GM11168 (cell line): ENCODE data around the gene USP47.

Experiments used
- in situ Hi-C: fragments of 300-500 bp; cut with MboI; formaldehyde crosslinking; loops from one replicate; pipeline ENCODE4 v1.12.0; 2022; ENCODE audit warnings: low sequenced_read_pairs; ENCODE audit not compliant: unreplicated experiment

USP47 gene, protein sequence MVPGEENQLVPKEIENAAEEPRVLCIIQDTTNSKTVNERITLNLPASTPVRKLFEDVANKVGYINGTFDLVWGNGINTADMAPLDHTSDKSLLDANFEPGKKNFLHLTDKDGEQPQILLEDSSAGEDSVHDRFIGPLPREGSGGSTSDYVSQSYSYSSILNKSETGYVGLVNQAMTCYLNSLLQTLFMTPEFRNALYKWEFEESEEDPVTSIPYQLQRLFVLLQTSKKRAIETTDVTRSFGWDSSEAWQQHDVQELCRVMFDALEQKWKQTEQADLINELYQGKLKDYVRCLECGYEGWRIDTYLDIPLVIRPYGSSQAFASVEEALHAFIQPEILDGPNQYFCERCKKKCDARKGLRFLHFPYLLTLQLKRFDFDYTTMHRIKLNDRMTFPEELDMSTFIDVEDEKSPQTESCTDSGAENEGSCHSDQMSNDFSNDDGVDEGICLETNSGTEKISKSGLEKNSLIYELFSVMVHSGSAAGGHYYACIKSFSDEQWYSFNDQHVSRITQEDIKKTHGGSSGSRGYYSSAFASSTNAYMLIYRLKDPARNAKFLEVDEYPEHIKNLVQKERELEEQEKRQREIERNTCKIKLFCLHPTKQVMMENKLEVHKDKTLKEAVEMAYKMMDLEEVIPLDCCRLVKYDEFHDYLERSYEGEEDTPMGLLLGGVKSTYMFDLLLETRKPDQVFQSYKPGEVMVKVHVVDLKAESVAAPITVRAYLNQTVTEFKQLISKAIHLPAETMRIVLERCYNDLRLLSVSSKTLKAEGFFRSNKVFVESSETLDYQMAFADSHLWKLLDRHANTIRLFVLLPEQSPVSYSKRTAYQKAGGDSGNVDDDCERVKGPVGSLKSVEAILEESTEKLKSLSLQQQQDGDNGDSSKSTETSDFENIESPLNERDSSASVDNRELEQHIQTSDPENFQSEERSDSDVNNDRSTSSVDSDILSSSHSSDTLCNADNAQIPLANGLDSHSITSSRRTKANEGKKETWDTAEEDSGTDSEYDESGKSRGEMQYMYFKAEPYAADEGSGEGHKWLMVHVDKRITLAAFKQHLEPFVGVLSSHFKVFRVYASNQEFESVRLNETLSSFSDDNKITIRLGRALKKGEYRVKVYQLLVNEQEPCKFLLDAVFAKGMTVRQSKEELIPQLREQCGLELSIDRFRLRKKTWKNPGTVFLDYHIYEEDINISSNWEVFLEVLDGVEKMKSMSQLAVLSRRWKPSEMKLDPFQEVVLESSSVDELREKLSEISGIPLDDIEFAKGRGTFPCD (N-terminal part only)

DNA sequence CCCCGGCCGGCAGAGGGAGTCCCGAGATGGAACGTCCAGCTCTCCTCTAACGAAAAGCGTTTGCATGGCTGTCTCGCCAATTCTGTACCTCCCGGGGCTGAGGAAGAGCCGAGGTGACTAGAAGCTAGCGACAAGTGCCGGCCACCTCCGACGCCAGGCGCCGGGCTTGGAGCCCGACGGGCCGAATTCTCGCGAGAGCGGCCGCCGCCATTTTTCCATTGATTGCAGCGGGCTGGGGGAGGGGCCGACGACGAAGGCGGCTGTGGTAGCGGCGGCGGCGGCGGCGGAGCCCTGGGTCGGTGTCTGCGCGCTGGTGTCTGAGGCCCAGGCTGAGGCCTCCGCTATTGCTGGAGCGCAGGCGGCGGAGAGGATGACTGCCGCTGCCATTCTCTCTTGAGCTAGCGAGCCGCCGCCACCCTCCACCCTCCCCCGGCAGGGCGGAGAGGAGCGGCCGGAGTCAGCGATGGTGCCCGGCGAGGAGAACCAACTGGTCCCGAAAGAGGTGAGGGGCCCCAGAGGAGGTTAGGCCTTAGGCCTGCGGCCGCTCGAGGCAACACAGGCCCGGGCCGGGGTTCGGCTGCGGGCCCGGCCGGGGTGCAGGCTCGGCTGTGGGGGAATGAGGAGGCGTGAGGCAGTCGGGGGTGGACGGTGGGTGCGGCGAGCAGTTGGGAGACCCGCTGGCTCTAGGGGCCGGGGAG is at the start of gene USP47:
Gene USP47, plus strand, starts transcription at position 250 of the 698 bp plus-strand sequence. Its CDS starts 214 bp downstream, at position 464.
- in situ Hi-C loops = no loop called here

- in situ Hi-C loops = loop anchor here (25.0 kb wide), 1 partner anchor 531 kb away; no protein-coding TSS in a partner anchor
Measured at GRCh38 chr11:11793073-11793472, 48.7 kb upstream of the USP47 start.

DNA sequence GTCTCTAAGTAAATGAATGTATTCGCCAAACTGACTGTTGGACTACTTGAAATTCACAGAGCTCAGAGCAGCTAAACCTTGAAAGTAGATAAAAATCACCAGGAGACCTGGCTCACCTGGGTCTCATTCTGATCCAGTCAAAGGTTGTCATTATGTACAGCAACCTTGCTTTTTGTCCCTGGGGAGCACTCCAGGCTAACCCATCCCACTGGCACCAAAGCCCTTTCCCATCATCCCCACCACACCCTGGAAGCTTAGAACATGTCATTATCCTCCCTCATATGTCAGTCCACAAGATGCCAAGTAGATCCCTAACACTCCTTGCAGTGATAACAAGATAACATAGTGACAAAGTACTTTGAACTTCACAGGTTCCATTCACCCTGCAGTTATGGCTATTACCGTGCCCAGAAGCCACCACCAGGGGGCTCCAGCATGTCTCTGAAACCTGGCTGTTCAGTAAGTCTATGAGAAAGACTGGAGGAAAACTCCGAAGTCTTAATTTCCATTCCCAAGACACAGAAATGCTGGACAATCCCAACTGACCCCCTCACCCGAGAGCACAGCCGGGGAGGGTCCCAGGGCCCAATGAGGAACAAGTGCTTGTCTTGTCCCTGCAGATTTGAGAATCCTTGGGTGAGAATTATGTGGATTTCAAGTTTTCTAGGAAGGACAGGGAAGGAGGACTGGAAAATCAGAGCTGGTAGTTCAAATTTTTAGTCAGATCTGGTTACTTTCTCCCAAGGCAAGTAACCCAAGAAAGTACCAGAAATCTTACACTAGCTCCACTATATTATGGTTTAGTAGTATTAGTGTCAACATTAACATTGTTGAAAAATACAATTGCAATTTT is 43.0 kb upstream of the USP47 start:
- in situ Hi-C loops = loop anchor here (25.0 kb wide), 1 partner anchor 537 kb away; no protein-coding TSS in a partner anchor

DNA sequence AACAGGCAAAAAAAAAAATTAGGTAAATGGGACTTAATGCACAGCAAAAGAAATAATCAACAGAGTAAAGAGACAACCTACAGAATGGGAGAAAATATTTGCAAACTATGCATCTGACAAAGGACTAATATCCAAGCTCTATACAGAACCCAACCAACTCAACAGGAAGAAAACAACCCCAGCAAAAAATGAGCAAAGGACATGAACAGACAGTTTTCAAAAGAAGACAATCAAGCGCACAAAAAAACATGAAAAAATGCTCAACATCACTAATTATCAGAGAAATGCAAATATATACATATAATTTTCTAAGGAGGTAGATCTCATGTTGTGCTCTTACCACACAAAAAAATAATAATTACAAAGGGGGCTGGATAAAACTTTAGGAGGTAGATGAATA is 36.5 kb upstream of the USP47 start:
- in situ Hi-C loops = no loop called here

DNA sequence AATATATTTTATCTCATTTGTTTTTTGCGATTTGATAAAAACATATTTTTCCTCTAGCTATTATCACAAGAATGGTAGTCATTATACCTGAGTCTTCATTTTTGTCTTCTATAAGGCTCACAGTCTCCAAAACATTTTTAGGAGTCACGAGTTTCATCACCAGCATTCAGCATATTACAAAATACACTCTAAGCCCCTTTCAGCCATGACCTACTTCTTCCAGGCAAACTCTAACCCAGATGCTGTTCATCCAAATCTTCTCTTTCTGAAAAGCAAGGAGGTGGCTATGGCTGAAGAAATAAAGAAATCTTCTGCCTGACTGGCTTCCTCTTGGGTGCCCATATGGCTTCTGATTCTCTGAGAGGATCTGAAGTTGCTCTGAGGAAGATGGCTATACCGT is 35.7 kb upstream of the USP47 start:
- in situ Hi-C loops = no loop called here

GRCh38 chr11:11806586-11806985 is 35.2 kb upstream of the USP47 start:
- in situ Hi-C loops = no loop called here

DNA sequence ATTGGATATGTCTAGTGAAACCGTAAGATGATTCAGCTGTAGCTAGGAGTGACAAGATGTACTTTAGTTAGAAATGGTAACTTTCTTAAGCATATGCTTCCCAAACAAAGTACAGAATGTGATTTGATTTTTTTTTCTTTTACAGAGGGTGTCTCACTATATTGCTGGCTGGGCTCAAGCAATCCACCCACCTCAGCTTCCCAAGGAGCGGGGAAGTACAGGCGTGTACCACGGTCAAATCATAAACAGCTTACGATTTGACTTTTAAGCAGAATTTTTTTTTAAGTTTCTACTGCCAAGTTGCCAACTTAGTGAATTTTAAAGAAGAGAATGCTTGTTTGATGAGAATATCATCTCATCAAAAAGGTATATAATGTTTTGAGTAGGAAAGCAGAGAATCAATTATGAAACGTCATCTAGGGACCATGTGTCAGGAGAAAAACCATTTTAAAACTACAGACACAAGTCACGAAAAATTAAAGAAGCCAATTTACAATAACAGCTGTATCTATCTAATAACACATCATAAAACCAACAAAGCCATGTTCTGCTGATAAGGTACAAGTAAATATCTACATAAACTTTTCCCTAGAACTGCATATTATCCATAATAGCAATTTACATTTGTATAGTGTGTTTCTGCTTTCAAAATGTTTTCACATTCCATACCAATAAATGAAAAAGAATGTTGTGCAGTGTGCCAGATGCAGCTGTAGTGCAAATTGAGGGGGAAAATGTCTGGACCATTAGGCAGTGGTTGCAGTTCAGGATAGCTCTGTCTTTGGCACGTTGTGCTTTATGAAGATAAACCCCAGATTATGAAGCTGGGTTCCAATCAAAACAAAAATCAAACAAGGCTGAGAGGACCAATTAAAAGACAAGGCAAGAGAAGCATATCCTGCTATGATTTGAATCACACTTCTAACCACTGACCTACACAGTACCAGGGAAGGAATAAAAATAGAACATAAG is 33.7 kb upstream of the USP47 start:
- in situ Hi-C loops = no loop called here

DNA sequence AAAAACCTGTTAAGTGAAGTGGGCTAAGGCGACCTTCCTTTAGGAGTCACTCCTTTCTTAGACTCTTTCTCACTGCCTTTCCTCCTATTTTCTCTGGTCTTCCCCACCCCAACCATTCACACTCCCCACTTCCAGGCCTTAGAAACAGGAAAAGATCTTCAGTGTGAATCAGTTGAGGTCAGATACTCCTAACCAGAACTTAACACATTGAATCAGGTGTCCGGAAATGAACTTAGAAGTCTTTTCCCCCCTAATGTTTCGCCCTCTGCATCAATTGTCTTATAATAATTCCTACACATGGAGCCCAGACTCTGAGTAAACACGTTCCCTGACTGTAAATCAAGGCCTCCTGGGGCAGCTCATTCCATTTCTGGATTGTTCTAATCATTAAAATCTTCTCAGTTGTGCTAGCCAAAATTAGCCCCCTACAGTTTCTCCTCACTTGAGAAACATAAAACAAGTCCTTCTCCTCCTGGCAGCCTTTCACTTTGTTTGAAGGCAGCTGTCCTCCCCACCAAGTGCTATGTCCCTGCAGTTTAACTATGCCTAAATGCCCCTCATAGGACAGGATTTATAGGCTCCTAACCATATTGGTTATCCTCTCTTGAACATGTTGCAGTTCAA is 32.7 kb upstream of the USP47 start:
- in situ Hi-C loops = no loop called here

- in situ Hi-C loops = no loop called here
Measured at GRCh38 chr11:11810764-11811726, 30.7 kb upstream of the USP47 start.

GRCh38 chr11:11813288-11813962 is 28.3 kb upstream of the USP47 start:
- in situ Hi-C loops = no loop called here

DNA sequence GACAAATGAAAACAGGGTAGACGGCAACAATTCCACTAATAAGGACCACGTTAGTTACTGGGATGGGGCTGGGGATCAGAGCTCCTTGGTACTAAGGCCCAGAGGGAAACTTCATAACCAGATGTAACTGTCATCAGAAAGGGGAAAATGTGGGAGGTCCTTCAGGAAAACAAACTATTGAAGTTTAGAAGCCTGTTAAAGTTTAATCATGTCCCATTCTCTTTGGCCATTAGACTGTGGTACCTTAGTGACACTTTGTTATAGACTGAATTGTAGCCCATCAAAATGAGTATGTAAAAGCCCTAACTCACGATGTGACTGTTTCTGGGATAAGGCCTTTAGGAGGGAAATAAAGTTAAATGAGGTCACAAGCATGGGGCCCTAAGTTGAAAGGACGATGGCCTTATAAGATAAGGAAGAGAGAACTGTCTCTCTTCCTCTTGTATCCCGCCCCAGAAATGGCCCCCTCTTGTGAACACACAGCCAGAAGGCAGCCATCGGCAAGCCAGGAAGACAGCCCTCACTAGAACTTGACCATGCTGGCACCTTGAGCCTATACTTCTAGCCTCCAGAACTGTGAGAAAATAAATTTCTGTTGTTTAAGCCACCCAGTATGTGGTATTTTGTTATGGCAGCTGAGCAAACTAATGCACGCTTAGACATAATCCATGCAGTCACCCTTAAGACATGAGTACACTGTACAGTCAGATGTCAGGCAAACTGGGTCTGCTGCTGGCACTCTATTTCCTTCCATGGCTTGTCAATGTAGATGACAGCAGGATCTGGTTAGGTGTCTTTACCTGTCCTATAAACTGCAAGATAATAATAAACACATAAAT is 26.9 kb upstream of the USP47 start:
- in situ Hi-C loops = no loop called here

GRCh38 chr11:11816511-11817314 is 25.1 kb upstream of the USP47 start:
- in situ Hi-C loops = no loop called here

DNA sequence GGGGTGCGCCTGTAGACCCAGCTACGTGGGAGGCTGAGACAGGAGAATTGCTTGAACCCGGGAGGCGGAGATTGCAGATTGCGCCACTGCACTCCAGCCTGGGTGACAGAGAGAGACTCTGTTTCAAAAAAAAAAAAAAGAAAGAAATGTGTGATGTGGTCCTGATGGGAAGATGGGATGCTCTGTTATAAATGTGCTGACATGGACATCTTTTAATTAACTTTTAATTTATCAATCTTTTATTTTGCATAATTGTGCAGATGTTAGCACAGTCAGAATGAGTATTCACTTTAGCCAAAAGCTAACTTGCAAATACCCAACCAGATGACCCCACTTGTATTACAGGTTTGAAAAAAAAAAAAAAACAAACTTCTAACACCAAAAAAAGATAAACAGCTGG is 23.8 kb upstream of the USP47 start:
- in situ Hi-C loops = no loop called here

- in situ Hi-C loops = no loop called here
Measured at GRCh38 chr11:11818529-11819121, 23.1 kb upstream of the USP47 start.
